Hepatocyte (in vitro differentiated cells): Measurements from ENCODE around the gene VPS18. TPM values are rescaled to one million over a fixed set of nuclear protein-coding genes. Genes with fewer than 3 reads are reported as not detected.

ENCODE experiments used
- DNase-seq: peaks from one replicate; pipeline ENCODE4 v3.0.0-alpha.2; 2016; ENCODE audit warnings: low spot score
- H2AFZ ChIP-seq: fragments of 200-600 bp; sonication (generic); 2 replicates; pipeline ENCODE4 v1.6.0; 2016; ENCODE audit warnings: antibody characterized with exemption, mild to moderate bottlenecking
- H3K27ac ChIP-seq: fragments of 200-600 bp; sonication (generic); 2 replicates; pipeline ENCODE4 v1.5.1; 2016; ENCODE audit warnings: mild to moderate bottlenecking
- H3K27me3 ChIP-seq: fragments of 200-600 bp; sonication (generic); 2 replicates; pipeline ENCODE4 v1.6.1; 2016
- H3K36me3 ChIP-seq: fragments of 200-600 bp; sonication (generic); replicated peaks from 2 replicates; pipeline ENCODE4 v1.5.1; 2016; ENCODE audit warnings: low read depth; ENCODE audit not compliant: insufficient read depth
- H3K4me1 ChIP-seq: fragments of 200-600 bp; sonication (generic); 2 replicates; pipeline ENCODE4 v1.5.1; 2016; ENCODE audit warnings: mild to moderate bottlenecking, moderate library complexity; ENCODE audit not compliant: insufficient read depth
- H3K4me2 ChIP-seq: fragments of 200-600 bp; sonication (generic); 2 replicates; pipeline ENCODE4 v1.6.0; 2016
- H3K4me3 ChIP-seq: fragments of 200-600 bp; sonication (generic); 2 replicates; pipeline ENCODE4 v1.5.1; 2016; ENCODE audit warnings: mild to moderate bottlenecking
- H3K79me2 ChIP-seq: fragments of 200-600 bp; sonication (generic); 2 replicates; pipeline ENCODE4 v1.6.0; 2017; ENCODE audit warnings: mild to moderate bottlenecking
- H3K9me2 ChIP-seq: fragments of 200-600 bp; sonication (generic); replicated peaks from 2 replicates; pipeline ENCODE4 v1.6.0; 2017; ENCODE audit warnings: mild to moderate bottlenecking; ENCODE audit not compliant: insufficient read depth
- H3K9me3 ChIP-seq: fragments of 200-600 bp; sonication (generic); 2 replicates; pipeline ENCODE4 v1.5.1; 2016; ENCODE audit warnings: low read depth, mild to moderate bottlenecking
- H4K20me1 ChIP-seq: fragments of 200-600 bp; sonication (generic); 2 replicates; pipeline ENCODE4 v1.6.0; 2016; ENCODE audit warnings: mild to moderate bottlenecking; ENCODE audit not compliant: insufficient read depth, poor library complexity, severe bottlenecking
- CTCF ChIP-seq: fragments of 200-600 bp; sonication (generic); IDR thresholded peaks from 2 replicates; pipeline ENCODE4 v1.5.1; 2016; ENCODE audit warnings: antibody characterized with exemption, mild to moderate bottlenecking; ENCODE audit not compliant: poor library complexity
- EZH2 ChIP-seq: fragments of 200-600 bp; sonication (generic); IDR thresholded peaks from 2 replicates; pipeline ENCODE4 v1.6.1; 2016; ENCODE audit warnings: antibody characterized with exemption, mild to moderate bottlenecking, borderline replicate concordance
- EZH2phosphoT487 ChIP-seq: fragments of 200-600 bp; sonication (generic); IDR thresholded peaks from one replicate; pipeline ENCODE4 v1.6.1; 2018; ENCODE audit warnings: antibody characterized with exemption, mild to moderate bottlenecking, low read depth, moderate library complexity; ENCODE audit not compliant: unreplicated experiment, severe bottlenecking
- WGBS: methylation state at CpG from one replicate; pipeline ENCODE4 v1.1.6; 2016; ENCODE audit warnings: low lambda C conversion rate; ENCODE audit errors: missing lambda C conversion rate; 5-methylcytosine and 5-hydroxymethylcytosine counted together
- polyA plus RNA-seq: library from polyadenylated mRNA; unstranded; fragments of >200 nt; fragmentation: Nextera tagmentation; extraction: Ambion mirVana; gene quantifications from 2 replicates; pipeline ENCODE4 v1.2.1, GENCODE V29; 2016
- total RNA-seq: library from RNA; depleted of rRNA; stranded (reverse); fragments of >200 nt; gene quantifications from 2 replicates; pipeline ENCODE4 v1.2.3, GENCODE V29; 2014

Gene VPS18
- total and polyA plus RNA-seq, 2 experiments from 2014 or later = 38.3 to 40.3 TPM

- Histone ChIP-seq H3K4me1 (no peaks in the 10 kb centered on the region), H3K9me3 (no peaks in the 10 kb centered on the region), H3K27me3 (no peaks in the 10 kb centered on the region), H4K20me1 (no peaks in the 10 kb centered on the region), H3K4me2 (no peak overlapping the region), H3K4me3 (no peak overlapping the region), H3K27ac (no peak overlapping the region), H3K79me2 (no peaks in the 10 kb centered on the region), H2AFZ (no peak overlapping the region), H3K36me3 (no peaks in the 10 kb centered on the region), H3K9me2 (no peaks in the 10 kb centered on the region)
- DNase-seq = no peak
- TF ChIP-seq EZH2 (no peak), CTCF (no peak), EZH2phosphoT487 (no peak)
- 62% methylated on average over 4 of the region's 4 CpGs for WGBS
Measured at GRCh38 chr15:40863660-40864270, 30.5 kb upstream of the VPS18 start.

GRCh38 chr15:40867199-40867598, 27.1 kb upstream of the VPS18 start:
- H3K4me3 ChIP-seq = no peak overlapping the region
- H3K79me2 ChIP-seq = no peaks in the 10 kb centered on the region
- H3K36me3 ChIP-seq = no peaks in the 10 kb centered on the region
- no peak overlapping the region for H3K27ac ChIP-seq
- no peaks in the 10 kb centered on the region for H3K27me3 ChIP-seq
- no peaks in the 10 kb centered on the region for H4K20me1 ChIP-seq
- no peak overlapping the region for H2AFZ ChIP-seq
- H3K4me2 ChIP-seq = no peak overlapping the region
- no peaks in the 10 kb centered on the region for H3K4me1 ChIP-seq
- 98% methylated on average over 4 of the region's 4 CpGs for WGBS
- TF ChIP-seq EZH2phosphoT487 = no peak
- TF ChIP-seq CTCF = no peak
- no peak for TF ChIP-seq EZH2
- H3K9me3 ChIP-seq = no peaks in the 10 kb centered on the region
- H3K9me2 ChIP-seq = no peaks in the 10 kb centered on the region
- DNase-seq = no peak

- H3K36me3 ChIP-seq = no peaks in the 10 kb centered on the region
- no peaks in the 10 kb centered on the region for H3K4me1 ChIP-seq
- H3K4me3 ChIP-seq = no peak overlapping the region
- no peaks in the 10 kb centered on the region for H3K9me3 ChIP-seq
- no peak overlapping the region for H3K4me2 ChIP-seq
- DNase-seq = no peak
- no peaks in the 10 kb centered on the region for H3K27me3 ChIP-seq
- H2AFZ ChIP-seq = no peak overlapping the region
- no peaks in the 10 kb centered on the region for H3K9me2 ChIP-seq
- no peaks in the 10 kb centered on the region for H3K79me2 ChIP-seq
- TF ChIP-seq EZH2 = no peak
- no peak for TF ChIP-seq EZH2phosphoT487
- no peak for TF ChIP-seq CTCF
- 82% methylated on average over 5 of the region's 5 CpGs for WGBS
- no peak overlapping the region for H3K27ac ChIP-seq
- H4K20me1 ChIP-seq = no peaks in the 10 kb centered on the region
Measured at GRCh38 chr15:40869686-40870085, 24.6 kb upstream of the VPS18 start.

GRCh38 chr15:40870716-40871115, 23.5 kb upstream of the VPS18 start:
- Histone ChIP-seq H3K9me3 (no peaks in the 10 kb centered on the region), H3K4me1 (no peaks in the 10 kb centered on the region), H4K20me1 (no peaks in the 10 kb centered on the region), H3K4me2 (no peak overlapping the region), H3K27me3 (no peaks in the 10 kb centered on the region), H3K36me3 (no peaks in the 10 kb centered on the region), H3K9me2 (no peaks in the 10 kb centered on the region), H3K4me3 (no peak overlapping the region), H3K79me2 (no peaks in the 10 kb centered on the region), H3K27ac (no peak overlapping the region), H2AFZ (no peak overlapping the region)
- 83% methylated on average over 1 of the region's 1 CpG for WGBS
- TF ChIP-seq CTCF (no peak), EZH2 (no peak), EZH2phosphoT487 (no peak)
- no peak for DNase-seq
